Neural progenitor cell (in vitro differentiated cells): Measurements from ENCODE around the gene RERG. TPM values are rescaled to one million over a fixed set of nuclear protein-coding genes. Genes with fewer than 3 reads are reported as not detected.

Experiments
- DNase-seq: peaks from one replicate; pipeline ENCODE4 v3.0.0-alpha.2; 2016; ENCODE audit warnings: low spot score
- H2AFZ ChIP-seq: fragments of 200-600 bp; sonication (generic); replicated peaks from 2 replicates; pipeline ENCODE4 v1.6.1; 2016; ENCODE audit warnings: antibody characterized with exemption
- H3F3A ChIP-seq: fragments of 200-600 bp; sonication (generic); 2 replicates; pipeline ENCODE4 v1.6.1; 2016; ENCODE audit warnings: antibody characterized with exemption, low read depth
- H3K27ac ChIP-seq: fragments of 200-600 bp; sonication (generic); 2 replicates; pipeline ENCODE4 v1.5.1; 2016; ENCODE audit warnings: mild to moderate bottlenecking
- H3K27me3 ChIP-seq: fragments of 200-600 bp; sonication (generic); 2 replicates; pipeline ENCODE4 v1.6.1; 2016; ENCODE audit warnings: mild to moderate bottlenecking, moderate library complexity
- H3K36me3 ChIP-seq: fragments of 200-600 bp; sonication (generic); 2 replicates; pipeline ENCODE4 v1.5.1; 2016
- H3K4me1 ChIP-seq: fragments of 200-600 bp; sonication (generic); 2 replicates; pipeline ENCODE4 v1.6.1; 2016; ENCODE audit warnings: mixed run types
- H3K4me2 ChIP-seq: fragments of 200-600 bp; sonication (generic); 2 replicates; pipeline ENCODE4 v1.6.1; 2016
- H3K4me3 ChIP-seq: fragments of 200-600 bp; sonication (generic); 2 replicates; pipeline ENCODE4 v1.5.1; 2016
- H3K79me2 ChIP-seq: fragments of 200-600 bp; sonication (generic); 2 replicates; pipeline ENCODE4 v1.6.1; 2016; ENCODE audit warnings: low read depth
- H3K9ac ChIP-seq: fragments of 200-600 bp; sonication (generic); 2 replicates; pipeline ENCODE4 v1.6.1; 2016
- H3K9me3 ChIP-seq: fragments of 200-600 bp; sonication (generic); 2 replicates; pipeline ENCODE4 v1.5.1; 2016; ENCODE audit warnings: low read depth
- H4K20me1 ChIP-seq: fragments of 200-600 bp; sonication (generic); 2 replicates; pipeline ENCODE4 v1.6.1; 2016; ENCODE audit warnings: low read depth
- H3K27ac Mint-ChIP-seq: 3 replicates; pipeline ENCODE4 v1.8.0; 2021; ENCODE audit warnings: mixed read lengths
- H3K27me3 Mint-ChIP-seq: 2 replicates; pipeline ENCODE4 v1.8.0; 2022; ENCODE audit warnings: low read depth, mild to moderate bottlenecking, inconsistent platforms, moderate library complexity, mixed read lengths; ENCODE audit not compliant: insufficient read depth
- H3K36me3 Mint-ChIP-seq: 3 replicates; pipeline ENCODE4 v1.8.0; 2021; ENCODE audit warnings: mixed read lengths
- H3K4me1 Mint-ChIP-seq: 3 replicates; pipeline ENCODE4 v1.8.0; 2021; ENCODE audit warnings: mixed read lengths
- H3K4me3 Mint-ChIP-seq: 3 replicates; pipeline ENCODE4 v1.8.0; 2021; ENCODE audit warnings: mild to moderate bottlenecking, moderate library complexity, mixed read lengths
- H3K9me3 Mint-ChIP-seq: 3 replicates; pipeline ENCODE4 v1.8.0; 2020; ENCODE audit warnings: mixed read lengths
- CTCF ChIP-seq: fragments of 200-600 bp; sonication (generic); IDR thresholded peaks from 2 replicates; pipeline ENCODE4 v1.5.1; 2017; ENCODE audit warnings: antibody characterized with exemption, mild to moderate bottlenecking
- EZH2 ChIP-seq: fragments of 200-600 bp; sonication (generic); IDR thresholded peaks from 2 replicates; pipeline ENCODE4 v1.6.1; 2017; ENCODE audit warnings: antibody characterized with exemption, mild to moderate bottlenecking, moderate library complexity
- EZH2phosphoT487 ChIP-seq: fragments of 200-600 bp; sonication (generic); IDR thresholded peaks from 2 replicates; pipeline ENCODE4 v1.6.1; 2017; ENCODE audit warnings: antibody characterized with exemption
- total RNA-seq: library from RNA; depleted of rRNA; stranded (reverse); fragments of >200 nt; gene quantifications from 2 replicates; pipeline ENCODE4 v1.2.3, GENCODE V29; 2015; ENCODE audit warnings: low replicate concordance

Gene RERG
- total RNA-seq, 1 donor from 2014 or later = 0.06 TPM

GRCh38 chr12:15206831-15207389 is 14.3 kb downstream of the RERG start:
- H3K4me3 ChIP-seq = no peak overlapping the region
- no peak overlapping the region for H2AFZ ChIP-seq
- H3K79me2 ChIP-seq = no peaks in the 10 kb centered on the region
- H3K36me3 ChIP-seq = no peaks in the 10 kb centered on the region
- TF ChIP-seq CTCF (no peak), EZH2phosphoT487 (no peak), EZH2 (no peak)
- Mint-ChIP-seq H3K27me3 (peaks cover 2% of the 10 kb centered on the region), H3K4me1 (no peaks in the 10 kb centered on the region), H3K4me3 (no peak overlapping the region), H3K9me3 (peaks cover 4% of the 10 kb centered on the region), H3K36me3 (no peaks in the 10 kb centered on the region), H3K27ac (no peak overlapping the region)
- no peaks in the 10 kb centered on the region for H3K27me3 ChIP-seq
- no peaks in the 10 kb centered on the region for H3K9me3 ChIP-seq
- H3F3A ChIP-seq = no peaks in the 10 kb centered on the region
- no peak overlapping the region for H3K27ac ChIP-seq
- DNase-seq = no peak
- H4K20me1 ChIP-seq = no peaks in the 10 kb centered on the region
- H3K4me1 ChIP-seq = no peaks in the 10 kb centered on the region
- H3K4me2 ChIP-seq = no peak overlapping the region
- no peak overlapping the region for H3K9ac ChIP-seq

- peaks cover 4% of the 10 kb centered on the region for H3K9me3 Mint-ChIP-seq
- H3K4me1 ChIP-seq = no peaks in the 10 kb centered on the region
- H3K4me3 ChIP-seq = no peak overlapping the region
- TF ChIP-seq EZH2phosphoT487 (no peak), CTCF (no peak), EZH2 (no peak)
- no peak for DNase-seq
- no peak overlapping the region for H3K4me2 ChIP-seq
- no peak overlapping the region for H3K4me3 Mint-ChIP-seq
- H3K27me3 ChIP-seq = no peaks in the 10 kb centered on the region
- no peaks in the 10 kb centered on the region for H3K36me3 Mint-ChIP-seq
- H3K27ac ChIP-seq = no peak overlapping the region
- no peaks in the 10 kb centered on the region for H3F3A ChIP-seq
- H3K27ac Mint-ChIP-seq = no peak overlapping the region
- H3K79me2 ChIP-seq = no peaks in the 10 kb centered on the region
- H2AFZ ChIP-seq = no peak overlapping the region
- no peaks in the 10 kb centered on the region for H3K36me3 ChIP-seq
- H3K27me3 Mint-ChIP-seq = peaks cover 2% of the 10 kb centered on the region
- no peak overlapping the region for H3K9ac ChIP-seq
- no peaks in the 10 kb centered on the region for H4K20me1 ChIP-seq
- H3K4me1 Mint-ChIP-seq = no peaks in the 10 kb centered on the region
- no peaks in the 10 kb centered on the region for H3K9me3 ChIP-seq
Observed at GRCh38 chr12:15206338-15206737, 14.9 kb downstream of the RERG start.

GRCh38 chr12:15205341-15206010 is 15.7 kb downstream of the RERG start:
- Histone ChIP-seq H3K4me3 (no peak overlapping the region), H3K9ac (no peak overlapping the region), H3K9me3 (no peaks in the 10 kb centered on the region), H2AFZ (no peak overlapping the region), H3F3A (no peaks in the 10 kb centered on the region), H3K79me2 (no peaks in the 10 kb centered on the region), H3K4me2 (no peak overlapping the region), H3K27me3 (no peaks in the 10 kb centered on the region), H4K20me1 (no peaks in the 10 kb centered on the region), H3K4me1 (no peaks in the 10 kb centered on the region), H3K27ac (no peak overlapping the region), H3K36me3 (no peaks in the 10 kb centered on the region)
- Mint-ChIP-seq H3K36me3 (no peaks in the 10 kb centered on the region), H3K27ac (no peak overlapping the region), H3K27me3 (peaks cover 2% of the 10 kb centered on the region), H3K9me3 (peaks cover 4% of the 10 kb centered on the region), H3K4me3 (no peak overlapping the region), H3K4me1 (no peaks in the 10 kb centered on the region)
- no peak for TF ChIP-seq CTCF
- no peak for TF ChIP-seq EZH2
- TF ChIP-seq EZH2phosphoT487 = no peak
- no peak for DNase-seq
